SK-N-SH treated with all-trans-retinoic acid at 6 μM for 48 hours (cell line): Measurements from ENCODE around the gene BPIFB3.

Experiments
- ATAC-seq: fragments of 200-7000 bp; cut with Tn5 transposase; 3 replicates; pipeline ENCODE4 v1.9.1; 2020; ENCODE audit warnings: mild to moderate bottlenecking, moderate library complexity
- ARNTL ChIP-seq: fragments of 450-650 bp; formaldehyde crosslinking; IDR thresholded peaks from 2 replicates; pipeline ENCODE4 v1.5.0; 2020; ENCODE audit warnings: low read depth, mild to moderate bottlenecking, moderate library complexity, borderline replicate concordance
- CREB5 ChIP-seq: fragments of 250-450 bp; sonication (Bioruptor Pico); IDR thresholded peaks from 2 replicates; pipeline ENCODE4 v1.5.1; 2020; ENCODE audit warnings: low read depth, mild to moderate bottlenecking, moderate library complexity
- CSDC2 ChIP-seq: fragments of 250-450 bp; sonication (Bioruptor Pico); IDR thresholded peaks from 2 replicates; pipeline ENCODE4 v1.5.0; 2020; ENCODE audit warnings: mild to moderate bottlenecking, moderate library complexity
- CSRNP3 ChIP-seq: fragments of 250-450 bp; sonication (Bioruptor Pico); IDR thresholded peaks from 2 replicates; pipeline ENCODE4 v1.5.1; 2021; ENCODE audit warnings: mild to moderate bottlenecking, moderate library complexity
- ESRRG ChIP-seq: fragments of 250-450 bp; sonication (Bioruptor Pico); IDR thresholded peaks from 2 replicates; pipeline ENCODE4 v1.6.1; 2021; ENCODE audit warnings: mild to moderate bottlenecking
- GLIS3 ChIP-seq: fragments of 250-450 bp; sonication (Bioruptor Pico); IDR thresholded peaks from 2 replicates; pipeline ENCODE4 v1.5.0; 2020; ENCODE audit warnings: mild to moderate bottlenecking, moderate library complexity
- ISL1 ChIP-seq: fragments of 250-450 bp; sonication (Bioruptor Pico); IDR thresholded peaks from 2 replicates; pipeline ENCODE4 v2.1.2; 2022; ENCODE audit warnings: mild to moderate bottlenecking, moderate library complexity
- OSR1 ChIP-seq: fragments of 250-450 bp; sonication (Bioruptor Pico); IDR thresholded peaks from 2 replicates; pipeline ENCODE4 v1.8.0; 2022; ENCODE audit warnings: moderate library complexity, mild to moderate bottlenecking, inconsistent platforms
- PATZ1 ChIP-seq: fragments of 250-450 bp; sonication (Bioruptor Pico); IDR thresholded peaks from 2 replicates; pipeline ENCODE4 v1.8.0; 2020; ENCODE audit warnings: mild to moderate bottlenecking, moderate library complexity, borderline replicate concordance
- POU6F1 ChIP-seq: fragments of 250-450 bp; sonication (Bioruptor Pico); IDR thresholded peaks from 2 replicates; pipeline ENCODE4 v1.8.0; 2021; ENCODE audit warnings: low read depth, mild to moderate bottlenecking, moderate library complexity, borderline replicate concordance
- PPARA ChIP-seq: fragments of 250-450 bp; sonication (Bioruptor Pico); IDR thresholded peaks from 2 replicates; pipeline ENCODE4 v1.5.0; 2020; ENCODE audit warnings: mild to moderate bottlenecking, borderline replicate concordance
- RARB ChIP-seq: fragments of 250-450 bp; sonication (Bioruptor Pico); IDR thresholded peaks from 2 replicates; pipeline ENCODE4 v1.8.0; 2021; ENCODE audit warnings: mild to moderate bottlenecking, moderate library complexity
- SNAI2 ChIP-seq: fragments of 250-450 bp; sonication (Bioruptor Pico); IDR thresholded peaks from 2 replicates; pipeline ENCODE4 v1.5.0; 2020; ENCODE audit warnings: mild to moderate bottlenecking, moderate library complexity
- TCF4 ChIP-seq: fragments of 250-450 bp; sonication (Bioruptor Pico); IDR thresholded peaks from 2 replicates; pipeline ENCODE4 v1.8.0; 2021; ENCODE audit warnings: mild to moderate bottlenecking, moderate library complexity, borderline replicate concordance
- TOX ChIP-seq: fragments of 250-450 bp; sonication (Bioruptor Pico); IDR thresholded peaks from 2 replicates; pipeline ENCODE4 v1.8.0; 2021; ENCODE audit warnings: mild to moderate bottlenecking, moderate library complexity, borderline replicate concordance
- TSHZ2 ChIP-seq: fragments of 250-450 bp; sonication (Bioruptor Pico); IDR thresholded peaks from 2 replicates; pipeline ENCODE4 v1.5.0; 2020; ENCODE audit warnings: mild to moderate bottlenecking, moderate library complexity
- ZC3H10 ChIP-seq: fragments of 250-450 bp; sonication (Bioruptor Pico); IDR thresholded peaks from 2 replicates; pipeline ENCODE4 v1.5.1; 2021; ENCODE audit warnings: mild to moderate bottlenecking, moderate library complexity
- ZFP3 ChIP-seq: fragments of 250-450 bp; sonication (Bioruptor Pico); IDR thresholded peaks from 2 replicates; pipeline ENCODE4 v1.5.0; 2020; ENCODE audit warnings: mild to moderate bottlenecking, moderate library complexity
- ZFP30 ChIP-seq: fragments of 450-650 bp; formaldehyde crosslinking; IDR thresholded peaks from 2 replicates; pipeline ENCODE4 v1.5.0; 2022; ENCODE audit warnings: mild to moderate bottlenecking, moderate library complexity
- ZNF565 ChIP-seq: fragments of 450-650 bp; formaldehyde crosslinking; conservative IDR thresholded peaks from 2 replicates; pipeline ENCODE4 v1.5.0; 2020; ENCODE audit warnings: low read depth, mild to moderate bottlenecking, moderate library complexity
- ZNF8 ChIP-seq: fragments of 450-650 bp; formaldehyde crosslinking; IDR thresholded peaks from 2 replicates; pipeline ENCODE4 v1.5.0; 2020; ENCODE audit warnings: mild to moderate bottlenecking, moderate library complexity

BPIFB3 gene

GRCh38 chr20:33075281-33075680 is 21.6 kb downstream of the BPIFB3 start:
- TF ChIP-seq ARNTL (CRISPR knock-in tag) (no peak), TCF4 (CRISPR knock-in tag) (no peak)
- ATAC-seq = no peak

- TF ChIP-seq CSDC2 (CRISPR knock-in tag) (no peak), GLIS3 (no peak), ESRRG (CRISPR knock-in tag) (no peak), ZNF8 (CRISPR knock-in tag) (no peak), ISL1 (no peak), POU6F1 (CRISPR knock-in tag) (no peak), ZC3H10 (no peak), PATZ1 (CRISPR knock-in tag) (no peak), OSR1 (CRISPR knock-in tag) (no peak), PPARA (CRISPR knock-in tag) (no peak), CSRNP3 (no peak), SNAI2 (CRISPR knock-in tag) (no peak), RARB (CRISPR knock-in tag) (no peak), ZFP3 (no peak), TSHZ2 (no peak), TCF4 (CRISPR knock-in tag) (no peak), ZFP30 (CRISPR knock-in tag) (no peak), ZNF565 (CRISPR knock-in tag) (no peak), ARNTL (CRISPR knock-in tag) (no peak), TOX (CRISPR knock-in tag) (no peak)
- ATAC-seq = 0 out of 3 replicates have a peak, but pooled peaks have one; percentile 53
Measured at GRCh38 chr20:33076662-33077372, 23.1 kb downstream of the BPIFB3 start.

- ATAC-seq = no peak
- no peak for TF ChIP-seq CREB5 (CRISPR knock-in tag)
- TF ChIP-seq, all 23 proteins: peak for 0
Measured at GRCh38 chr20:33079259-33079658, 25.6 kb downstream of the BPIFB3 start, which contains the start of gene BPIFB4. TSS of gene BPIFB4 (plus strand) at chr20:33079643. CDS start at chr20:33081527, 1,884 bp downstream.
